PC-3 (cell line): ENCODE results near the gene DIP2B. TPM values are rescaled to one million over a fixed set of nuclear protein-coding genes. Genes with fewer than 3 reads are reported as not detected.

Experiments
- ATAC-seq: fragments of 200-7000 bp; cut with Tn5 transposase; 2 replicates; pipeline ENCODE4 v1.9.1; 2020; ENCODE audit warnings: mild to moderate bottlenecking, moderate library complexity
- BruUV-seq: library from RNA; stranded (reverse); fragments of 400-500 nt; replicated peaks from 2 replicates; lab custom pipeline; 2021; lab: Mats Ljungman, UMichigan
- CTCF ChIA-PET: fragments of 300-600 bp; sonication (Branson Sonifier 250); formaldehyde crosslinking; loops from one replicate; lab custom pipeline; 2022; ENCODE audit warnings: antibody characterized with exemption; lab: Charles Lee
- POLR2A ChIA-PET: fragments of 300-600 bp; sonication (Branson Sonifier 250); formaldehyde crosslinking; loops from one replicate; lab custom pipeline; 2022; ENCODE audit warnings: antibody characterized with exemption; ENCODE audit not compliant: unreplicated experiment; lab: Charles Lee
- DNase-seq: peaks from one replicate; pipeline ENCODE4 v3.0.0-alpha.2; 2015
- H2AFZ ChIP-seq: fragments of 300-600 bp; sonication (generic); 2 replicates; pipeline ENCODE4 v1.6.0; 2016; ENCODE audit warnings: antibody characterized with exemption, low read length
- H3F3A ChIP-seq: fragments of 300-600 bp; sonication (generic); one replicate; pipeline ENCODE4 v1.6.0; 2017; ENCODE audit warnings: antibody characterized with exemption, low read length, control low read depth, mild to moderate bottlenecking; ENCODE audit not compliant: unreplicated experiment
- H3K27ac ChIP-seq: fragments of 300-600 bp; sonication (generic); 2 replicates; pipeline ENCODE4 v1.5.1; 2016; ENCODE audit warnings: mild to moderate bottlenecking, low read length
- H3K27me3 ChIP-seq: fragments of 300-600 bp; sonication (generic); 2 replicates; pipeline ENCODE4 v1.6.1; 2016; ENCODE audit warnings: low read length, mixed read lengths
- H3K36me3 ChIP-seq: fragments of 300-600 bp; sonication (generic); 2 replicates; pipeline ENCODE4 v1.6.1; 2016; ENCODE audit warnings: low read depth, mixed run types, low read length, mixed read lengths
- H3K4me1 ChIP-seq: fragments of 300-600 bp; sonication (generic); 2 replicates; pipeline ENCODE4 v1.5.1; 2016; ENCODE audit warnings: low read length; ENCODE audit not compliant: insufficient read depth
- H3K4me2 ChIP-seq: fragments of 300-600 bp; sonication (generic); 2 replicates; pipeline ENCODE4 v1.6.0; 2016; ENCODE audit warnings: low read length
- H3K4me3 ChIP-seq: fragments of 300-600 bp; sonication (generic); 2 replicates; pipeline ENCODE4 v1.5.1; 2016; ENCODE audit warnings: mild to moderate bottlenecking, low read length, mixed read lengths
- H3K79me2 ChIP-seq: fragments of 300-600 bp; sonication (generic); 2 replicates; pipeline ENCODE4 v1.6.1; 2017; ENCODE audit warnings: low read length, mixed read lengths
- H3K9ac ChIP-seq: fragments of 300-600 bp; sonication (generic); 2 replicates; pipeline ENCODE4 v1.6.0; 2016; ENCODE audit warnings: mild to moderate bottlenecking, low read length
- H3K9me2 ChIP-seq: fragments of 300-600 bp; sonication (generic); replicated peaks from 2 replicates; pipeline ENCODE4 v1.6.1; 2016; ENCODE audit warnings: mixed run types, low read length, mixed read lengths
- H3K9me3 ChIP-seq: fragments of 300-600 bp; sonication (generic); 2 replicates; pipeline ENCODE4 v1.6.1; 2016; ENCODE audit warnings: low read length, mixed read lengths
- H4K20me1 ChIP-seq: fragments of 300-600 bp; sonication (generic); 2 replicates; pipeline ENCODE4 v1.6.1; 2016; ENCODE audit warnings: low read length, mixed read lengths
- CTCF ChIP-seq: fragments of 300-600 bp; sonication (generic); conservative IDR thresholded peaks from 2 replicates; pipeline ENCODE4 v1.5.1; 2017; ENCODE audit warnings: antibody characterized with exemption, low read depth, mild to moderate bottlenecking, low read length
- EZH2 ChIP-seq: fragments of 300-600 bp; sonication (generic); IDR thresholded peaks from one replicate; pipeline ENCODE4 v1.6.1; 2017; ENCODE audit warnings: antibody characterized with exemption, mild to moderate bottlenecking, low read length; ENCODE audit not compliant: unreplicated experiment
- EZH2phosphoT487 ChIP-seq: fragments of 300-600 bp; sonication (generic); IDR thresholded peaks from 2 replicates; pipeline ENCODE4 v1.6.1; 2018; ENCODE audit warnings: mild to moderate bottlenecking, antibody characterized with exemption, low read length, borderline replicate concordance
- intact Hi-C: fragments of 100-400 bp; cut with micrococcal nuclease; formaldehyde crosslinking; loops from 2 replicates; pipeline ENCODE4 v1.9.0; 2023
- total RNA-seq: library from RNA; depleted of rRNA; stranded (reverse); fragments of >200 nt; gene quantifications from 2 replicates; pipeline ENCODE4 v1.2.3, GENCODE V29; 2014

DIP2B gene
- total RNA-seq, 1 experiment from 2014 or later, result 36.3 TPM

GRCh38 chr12:50581226-50582184 is 76.7 kb downstream of the DIP2B start:
- ATAC-seq (peak; percentile 77), DNase-seq (peak; percentile 84)
- Histone ChIP-seq H3K36me3 (peaks cover 5% of the 10 kb centered on the region; the same call in 1 of the 2 replicates), H2AFZ (0 out of 2 replicates have a peak overlapping the region, but pooled peaks have one; percentile 23), H4K20me1 (no peaks in the 10 kb centered on the region), H3F3A (peaks cover 6% of the 10 kb centered on the region), H3K4me2 (peak overlapping the region; percentile 69), H3K9me2 (no peaks in the 10 kb centered on the region), H3K4me1 (peaks cover 37% of the 10 kb centered on the region), H3K9ac (peak overlapping the region; percentile 42), H3K4me3 (peak overlapping the region; percentile 40), H3K27ac (peak overlapping the region; percentile 95), H3K79me2 (peaks cover 75% of the 10 kb centered on the region), H3K27me3 (no peaks in the 10 kb centered on the region), H3K9me3 (no peaks in the 10 kb centered on the region)
- CTCF ChIA-PET, result interaction anchor here (0.6 kb wide), 1 partner anchor 244 kb away, joined by 10 read pairs; no protein-coding TSS in a partner anchor
- POLR2A ChIA-PET, result no interaction called here
- no peak for TF ChIP-seq EZH2
- no peak for TF ChIP-seq CTCF
- no peak for TF ChIP-seq EZH2phosphoT487
- no TSS peak for BruUV-seq
- intact Hi-C loops, result loop anchor here (10.0 kb wide), 1 partner anchor 47 kb away; no protein-coding TSS in a partner anchor

GRCh38 chr12:50584135-50584534 is 79.3 kb downstream of the DIP2B start:
- DNase-seq (no peak), ATAC-seq (no peak)
- no peak overlapping the region for H3K4me2 ChIP-seq
- H3K36me3 ChIP-seq, result peaks cover 5% of the 10 kb centered on the region; the same call in 1 of the 2 replicates
- no peaks in the 10 kb centered on the region for H3K27me3 ChIP-seq
- no peaks in the 10 kb centered on the region for H4K20me1 ChIP-seq
- peaks cover 49% of the 10 kb centered on the region for H3K4me1 ChIP-seq
- H3F3A ChIP-seq, result peaks cover 9% of the 10 kb centered on the region
- BruUV-seq, result no TSS peak
- H3K27ac ChIP-seq, result no peak overlapping the region
- TF ChIP-seq EZH2, result no peak
- intact Hi-C loops, result loop anchor here (10.0 kb wide), 1 partner anchor 49 kb away; no protein-coding TSS in a partner anchor
- ChIA-PET CTCF (no interaction called here), POLR2A (no interaction called here)
- H3K9me3 ChIP-seq, result no peaks in the 10 kb centered on the region
- peaks cover 78% of the 10 kb centered on the region for H3K79me2 ChIP-seq
- no peaks in the 10 kb centered on the region for H3K9me2 ChIP-seq
- no peak overlapping the region for H3K4me3 ChIP-seq
- H3K9ac ChIP-seq, result no peak overlapping the region
- no peak overlapping the region for H2AFZ ChIP-seq

- Histone ChIP-seq H4K20me1 (no peaks in the 10 kb centered on the region), H3K79me2 (peaks cover 79% of the 10 kb centered on the region), H3K36me3 (peaks cover 2% of the 10 kb centered on the region; the same call in 1 of the 2 replicates), H3K9me3 (no peaks in the 10 kb centered on the region), H3K9me2 (no peaks in the 10 kb centered on the region), H3K4me2 (peak overlapping the region; percentile 64), H3K9ac (peak overlapping the region; percentile 60), H3F3A (peaks cover 3% of the 10 kb centered on the region), H3K4me3 (peak overlapping the region; percentile 5; the same call in 1 of the 2 replicates), H3K27me3 (no peaks in the 10 kb centered on the region), H2AFZ (no peak overlapping the region), H3K4me1 (peaks cover 26% of the 10 kb centered on the region), H3K27ac (peak overlapping the region; percentile 87)
- intact Hi-C loops, result loop anchor here (10.0 kb wide), 1 partner anchor 55 kb away; no protein-coding TSS in a partner anchor
- TF ChIP-seq EZH2 (no peak), EZH2phosphoT487 (no peak), CTCF (no peak)
- BruUV-seq, result no TSS peak
- DNase-seq (peak; percentile 87), ATAC-seq (peak; percentile 87)
- CTCF ChIA-PET, result no interaction called here
- POLR2A ChIA-PET, result no interaction called here
Observed at GRCh38 chr12:50589650-50590435, 85.1 kb downstream of the DIP2B start.
